Keratinocyte (primary cell): ENCODE measurements around the gene PRDM7.

Source experiments
- EZH2 ChIP-seq: IDR thresholded peaks from one replicate; pipeline ENCODE4 v1.6.1; 2012; ENCODE audit warnings: inconsistent platforms, mild to moderate bottlenecking, low read length, moderate library complexity
- TF ChIP-seq, protein P1 (sequence below), 3 experiments: IDR thresholded peaks in 1 of 3; conservative IDR thresholded peaks in 1 of 3; optimal IDR thresholded peaks in 1 of 3; 2 replicates in 2 of 3; 3 replicates in 1 of 3; pipeline versions ENCODE3 to v1.5.1; 2011; ENCODE audit warnings: low read length in 3 of 3, mild to moderate bottlenecking in 3 of 3, moderate library complexity in 2 of 3, control low read depth in 1 of 3, inconsistent platforms in 1 of 3; ENCODE audit not compliant: insufficient read depth in 2 of 3; ENCODE audit errors: extremely low read depth in 1 of 3

- TF ChIP-seq, protein P1, sequence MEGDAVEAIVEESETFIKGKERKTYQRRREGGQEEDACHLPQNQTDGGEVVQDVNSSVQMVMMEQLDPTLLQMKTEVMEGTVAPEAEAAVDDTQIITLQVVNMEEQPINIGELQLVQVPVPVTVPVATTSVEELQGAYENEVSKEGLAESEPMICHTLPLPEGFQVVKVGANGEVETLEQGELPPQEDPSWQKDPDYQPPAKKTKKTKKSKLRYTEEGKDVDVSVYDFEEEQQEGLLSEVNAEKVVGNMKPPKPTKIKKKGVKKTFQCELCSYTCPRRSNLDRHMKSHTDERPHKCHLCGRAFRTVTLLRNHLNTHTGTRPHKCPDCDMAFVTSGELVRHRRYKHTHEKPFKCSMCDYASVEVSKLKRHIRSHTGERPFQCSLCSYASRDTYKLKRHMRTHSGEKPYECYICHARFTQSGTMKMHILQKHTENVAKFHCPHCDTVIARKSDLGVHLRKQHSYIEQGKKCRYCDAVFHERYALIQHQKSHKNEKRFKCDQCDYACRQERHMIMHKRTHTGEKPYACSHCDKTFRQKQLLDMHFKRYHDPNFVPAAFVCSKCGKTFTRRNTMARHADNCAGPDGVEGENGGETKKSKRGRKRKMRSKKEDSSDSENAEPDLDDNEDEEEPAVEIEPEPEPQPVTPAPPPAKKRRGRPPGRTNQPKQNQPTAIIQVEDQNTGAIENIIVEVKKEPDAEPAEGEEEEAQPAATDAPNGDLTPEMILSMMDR (optimal IDR thresholded peaks at IDR 0.05 in 1 of 3, IDR thresholded peaks at IDR 0.05 in 1 of 3, conservative IDR thresholded peaks at IDR 0.05 in 1 of 3; ENCODE audit: extremely low read depth in 1 of 3, insufficient read depth in 2 of 3, low read length in 3 of 3), result no peak
- no peak for TF ChIP-seq EZH2
These were observed 56.8 kb downstream of the PRDM7 start for GRCh38 chr16:90020260-90020837.
